HG03558 (cell line): ENCODE measurements around the gene FAM124B.
"Not testable (repeated sequence)": the region's sequence is repeated elsewhere in the genome, so short reads cannot be mapped to it uniquely, and the experiment has no call there.

ENCODE experiments used
- ATAC-seq: cut with Tn5 transposase; IDR thresholded peaks from one replicate; pipeline ENCODE4 v1.9.1; 2021; ENCODE audit warnings: moderate number of reproducible peaks; ENCODE audit not compliant: unreplicated experiment; ENCODE audit errors: extremely low read depth

Gene FAM124B

GRCh38 chr2:224416656-224417360 is 14.9 kb upstream of the FAM124B start:
- no peak for ATAC-seq

- no peak for ATAC-seq
Observed at GRCh38 chr2:224413381-224413780, 11.5 kb upstream of the FAM124B start.

- ATAC-seq: no peak
Observed at GRCh38 chr2:224412141-224413015, 10.5 kb upstream of the FAM124B start.

- ATAC-seq: no peak
Observed at GRCh38 chr2:224410946-224411561, 9.1 kb upstream of the FAM124B start.

- ATAC-seq: no peak
Observed at GRCh38 chr2:224408676-224409075, 6.8 kb upstream of the FAM124B start.

- no peak for ATAC-seq
Observed at GRCh38 chr2:224407241-224407701, 5.4 kb upstream of the FAM124B start.

- no peak for ATAC-seq
Observed at GRCh38 chr2:224405841-224406370, 4.0 kb upstream of the FAM124B start.

GRCh38 chr2:224405412-224405811 is 3.5 kb upstream of the FAM124B start:
- no peak for ATAC-seq

- no peak for ATAC-seq
Observed at GRCh38 chr2:224404796-224405195, 2.9 kb upstream of the FAM124B start.

GRCh38 chr2:224403657-224404056 is 1.8 kb upstream of the FAM124B start:
- no peak for ATAC-seq

GRCh38 chr2:224400886-224401632 is 848 bp downstream of the FAM124B start:
- ATAC-seq: no peak

GRCh38 chr2:224400174-224400810 is 1.6 kb downstream of the FAM124B start:
- no peak for ATAC-seq

GRCh38 chr2:224398289-224398688 is 3.6 kb downstream of the FAM124B start:
- ATAC-seq: no peak

- not testable (repeated sequence) for ATAC-seq
Observed at GRCh38 chr2:224397100-224397499, 4.8 kb downstream of the FAM124B start.

GRCh38 chr2:224395620-224396390 is 6.1 kb downstream of the FAM124B start:
- no peak for ATAC-seq

GRCh38 chr2:224393157-224393872 is 8.6 kb downstream of the FAM124B start:
- no peak for ATAC-seq

GRCh38 chr2:224392545-224392944 is 9.4 kb downstream of the FAM124B start:
- ATAC-seq: no peak

GRCh38 chr2:224389317-224389716 is 12.6 kb downstream of the FAM124B start:
- ATAC-seq: no peak
